ENCODE results near the gene BICC1.

BICC1 gene

DNA sequence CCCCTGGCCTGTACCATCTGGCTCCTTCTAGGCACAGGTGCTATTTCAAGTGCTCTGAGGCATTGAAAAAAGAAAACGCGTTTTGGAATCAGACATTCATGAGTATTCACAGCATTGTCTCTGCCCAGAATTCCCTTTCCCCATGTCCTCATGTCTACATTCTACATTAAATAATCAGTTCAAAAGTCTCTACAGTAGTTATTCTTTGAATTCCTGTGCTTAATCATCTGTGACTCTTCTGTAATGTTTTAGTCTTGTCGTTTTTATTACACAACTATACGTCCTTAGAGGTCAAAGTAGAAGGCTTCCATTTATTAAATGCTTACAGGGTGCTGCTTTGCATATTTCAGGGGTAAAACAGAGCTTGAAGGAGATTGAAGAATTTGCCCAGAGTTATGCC is 95.7 kb downstream of the BICC1 start:
- no peak for DNase-seq (ENCODE audit: low spot score)
- no peak for FAIRE-seq

DNA sequence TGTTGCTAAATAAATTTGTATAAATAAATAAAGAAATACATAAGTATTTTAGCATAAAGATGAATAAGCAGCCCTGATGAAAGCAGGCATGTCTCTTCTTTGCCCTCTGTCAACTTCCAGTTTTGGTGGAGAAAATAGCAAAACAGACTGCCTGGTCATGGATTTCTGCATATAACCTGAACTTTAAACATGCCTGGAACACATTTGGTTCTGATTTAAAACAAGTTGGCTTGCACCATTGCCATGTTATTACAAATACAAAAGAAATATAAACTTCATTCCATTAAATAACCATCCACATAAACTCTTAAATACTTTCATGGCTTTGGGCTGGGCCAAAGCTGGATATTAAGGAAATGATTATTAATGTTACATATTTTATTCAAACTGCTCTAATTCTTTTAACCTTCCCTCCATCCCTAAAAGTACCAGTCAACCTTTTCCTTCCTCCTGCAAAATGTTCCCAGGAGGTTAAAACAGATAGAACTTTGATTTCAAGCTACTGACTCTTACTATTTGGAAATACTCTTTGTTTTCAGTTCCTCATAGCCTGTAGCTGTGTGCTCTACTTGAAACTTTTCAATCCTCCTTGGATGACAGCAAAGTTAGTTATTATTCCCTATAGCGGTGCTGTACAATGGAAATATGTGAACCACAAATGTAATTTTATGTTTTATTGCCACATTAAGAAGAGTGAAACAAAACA is 96.3 kb downstream of the BICC1 start:
- no peak for DNase-seq (ENCODE audit: low spot score)
- no peak for FAIRE-seq

DNA sequence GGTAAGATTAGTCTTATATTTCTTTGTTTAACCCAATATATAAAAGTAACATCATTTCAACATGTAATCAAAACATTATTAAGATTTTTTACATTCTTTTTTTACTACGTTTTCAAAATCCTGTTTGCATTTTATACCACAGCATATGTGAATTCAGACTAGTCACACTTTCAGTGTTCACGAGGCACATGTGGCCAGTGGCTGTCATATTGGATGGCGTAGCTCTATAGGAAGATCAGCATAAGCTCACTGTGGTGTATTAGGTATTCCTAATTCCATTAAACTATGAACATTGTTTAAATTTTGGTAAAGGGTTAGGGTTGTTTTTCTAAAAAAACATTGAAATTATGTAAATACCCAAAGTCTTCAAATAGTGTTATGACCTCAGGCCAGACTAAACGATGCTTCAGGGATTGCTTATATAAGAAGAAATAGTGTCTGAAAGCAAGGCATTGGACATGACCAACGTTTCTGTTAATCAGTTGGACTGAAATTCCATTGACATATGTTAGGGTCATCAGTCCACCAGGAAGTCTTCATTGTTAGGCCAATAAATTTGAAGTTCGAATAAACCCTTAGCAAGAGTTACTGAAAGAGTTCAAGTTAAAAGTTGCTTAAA is 97.0 kb downstream of the BICC1 start:
- DNase-seq (ENCODE audit: low spot score): no peak
- no peak for FAIRE-seq

DNA sequence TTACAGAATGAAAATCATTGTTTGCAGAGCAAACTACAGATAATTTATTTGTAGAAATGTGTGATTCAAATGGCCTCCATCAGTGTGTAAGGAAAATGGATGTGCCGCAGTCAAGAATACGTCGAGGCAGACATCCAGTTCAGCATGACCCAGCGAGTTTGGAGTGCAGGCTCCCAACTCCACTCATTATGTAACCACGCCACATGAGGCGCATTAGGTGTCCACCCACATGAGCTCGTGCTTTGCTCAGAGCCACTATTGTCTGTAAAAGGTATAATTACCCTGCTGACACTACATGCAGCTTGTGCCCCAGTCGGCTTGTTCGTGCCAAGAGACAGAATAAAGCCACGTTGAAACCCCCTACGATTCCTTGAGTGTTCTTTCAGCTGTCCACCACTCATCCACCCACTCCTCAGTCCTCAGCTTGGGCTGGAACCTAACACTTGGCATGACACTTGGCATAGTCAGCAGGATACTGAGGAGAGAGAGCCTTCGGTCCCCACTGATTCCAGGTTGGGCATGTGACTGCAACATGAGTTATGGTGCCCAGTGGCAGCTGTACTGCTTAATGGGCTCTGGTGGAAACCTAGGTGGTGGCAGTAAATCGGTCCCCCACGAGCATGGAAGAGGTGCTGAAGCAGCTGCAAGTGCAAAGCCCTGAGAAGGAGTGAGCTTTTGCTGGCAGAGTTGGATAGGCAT is 102.7 kb downstream of the BICC1 start:
- DNase-seq (ENCODE audit: low spot score) (no peak), FAIRE-seq (no peak)

DNA sequence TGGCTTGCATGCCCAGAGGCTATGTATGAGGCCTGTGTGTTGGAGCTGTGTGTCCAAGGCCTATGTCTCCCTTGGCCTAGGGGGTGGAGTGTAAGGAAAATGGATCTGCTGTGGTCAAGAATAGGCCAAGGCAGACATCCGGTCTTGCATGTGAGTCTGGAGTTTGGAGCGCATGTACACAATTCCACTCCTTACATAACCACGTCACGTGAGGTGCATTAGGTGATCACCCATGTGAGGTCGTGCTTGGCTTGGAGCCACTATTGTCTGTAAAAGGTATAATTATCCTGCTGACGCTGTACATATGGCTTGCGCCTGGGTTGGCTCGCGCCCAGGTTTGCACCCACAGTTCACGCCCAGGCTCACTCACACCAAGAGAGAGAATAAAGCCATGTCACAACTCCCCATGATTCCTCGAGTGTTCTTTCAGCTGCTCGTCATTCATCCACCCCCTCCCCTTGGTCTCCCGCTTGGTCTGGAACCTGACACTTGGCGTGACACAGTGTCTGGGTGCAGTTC is 105.5 kb downstream of the BICC1 start:
- FAIRE-seq: no peak
- DNase-seq (ENCODE audit: low spot score): no peak

DNA sequence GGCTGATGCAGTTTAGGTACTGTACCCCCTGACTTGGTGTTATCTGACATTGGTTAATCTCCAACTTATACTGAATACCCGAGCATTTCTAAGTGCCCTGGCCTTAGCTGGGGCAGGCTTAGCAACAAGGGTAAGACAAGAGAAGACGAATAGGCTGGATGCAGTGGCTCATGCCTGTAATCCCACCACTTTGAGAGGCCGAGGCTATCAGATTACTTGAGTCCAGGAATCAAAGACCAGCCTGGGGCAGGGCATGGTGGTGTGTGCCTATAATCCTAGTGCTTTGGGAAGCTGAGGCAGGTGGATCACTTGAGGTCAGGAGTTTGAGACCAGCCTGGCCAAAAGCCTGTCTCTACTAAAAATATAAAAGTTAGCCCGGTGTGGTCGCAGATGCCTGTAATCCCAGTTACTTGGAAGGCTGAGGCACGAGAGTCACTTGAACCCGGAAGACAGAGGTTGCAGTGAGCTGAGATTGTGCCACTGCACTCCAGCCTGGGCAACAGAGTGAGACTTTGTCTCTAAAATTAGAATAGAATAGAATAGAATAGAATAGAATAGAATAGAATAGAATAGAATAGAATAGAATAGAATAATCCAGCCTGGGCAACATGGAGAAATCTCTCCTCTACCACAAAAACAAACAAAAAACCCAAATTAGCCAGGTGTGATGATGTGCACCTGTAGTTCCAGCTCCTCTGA is 108.9 kb downstream of the BICC1 start:
- DNase-seq (ENCODE audit: low spot score): no peak
- FAIRE-seq: no peak

DNA sequence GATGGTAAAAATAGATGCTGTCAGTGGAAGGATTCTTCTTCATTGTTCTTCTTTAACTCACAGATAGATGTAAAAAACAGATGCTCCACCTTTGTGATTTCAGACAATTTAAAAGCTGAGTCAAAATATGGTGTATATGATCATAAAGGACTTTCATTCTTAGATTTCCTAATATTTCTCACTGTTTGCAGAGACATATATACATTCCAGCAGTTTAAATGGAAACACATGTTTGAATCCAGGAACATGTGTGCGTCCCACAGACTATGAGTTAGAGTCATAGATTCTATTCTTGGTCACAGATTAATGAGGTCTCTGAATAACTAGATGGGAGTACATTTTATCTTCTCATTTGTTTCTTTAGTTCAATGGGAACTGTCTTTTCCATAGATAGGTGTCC is 109.6 kb downstream of the BICC1 start:
- DNase-seq (ENCODE audit: low spot score) (no peak), FAIRE-seq (no peak)

DNA sequence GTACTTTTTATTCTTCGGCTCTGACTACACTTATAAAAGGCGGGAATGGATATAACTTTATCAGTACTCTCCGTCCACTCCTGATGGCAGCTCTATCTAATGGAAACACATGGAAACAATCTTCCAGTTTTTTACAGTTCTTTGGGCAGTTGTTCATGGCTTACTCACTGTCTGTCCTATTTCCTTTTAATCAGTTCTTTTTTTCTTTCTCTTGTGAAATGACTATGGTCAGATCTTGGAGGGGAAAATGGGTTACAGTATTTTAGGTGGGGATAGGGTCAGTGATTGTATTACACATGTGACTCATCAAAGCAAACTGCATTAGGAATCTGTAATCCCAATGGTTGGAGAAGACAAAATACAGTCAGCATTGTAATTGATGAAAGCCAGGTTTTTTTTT is 112.4 kb downstream of the BICC1 start:
- DNase-seq (ENCODE audit: low spot score) (peak; percentile 17), FAIRE-seq (no peak)

DNA sequence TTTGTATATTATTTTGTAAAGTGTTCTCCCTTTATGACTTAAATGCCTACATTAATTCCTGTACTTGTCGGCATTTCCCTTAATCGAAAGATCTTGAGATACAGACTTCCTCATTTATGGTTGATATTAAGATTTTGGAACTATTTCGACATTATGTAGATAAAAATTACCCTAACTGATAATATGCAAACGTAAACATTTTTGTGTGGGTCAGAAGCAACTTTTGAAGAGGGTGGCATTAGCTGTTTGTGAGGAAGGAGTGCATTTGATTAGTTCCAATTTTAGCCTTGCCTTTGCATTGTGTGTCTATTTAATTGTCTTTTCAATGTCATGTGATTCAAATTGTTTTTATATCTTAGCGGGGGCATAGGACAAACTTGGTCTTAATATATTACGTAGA is 114.7 kb downstream of the BICC1 start:
- DNase-seq (ENCODE audit: low spot score) (no peak), FAIRE-seq (no peak)

DNA sequence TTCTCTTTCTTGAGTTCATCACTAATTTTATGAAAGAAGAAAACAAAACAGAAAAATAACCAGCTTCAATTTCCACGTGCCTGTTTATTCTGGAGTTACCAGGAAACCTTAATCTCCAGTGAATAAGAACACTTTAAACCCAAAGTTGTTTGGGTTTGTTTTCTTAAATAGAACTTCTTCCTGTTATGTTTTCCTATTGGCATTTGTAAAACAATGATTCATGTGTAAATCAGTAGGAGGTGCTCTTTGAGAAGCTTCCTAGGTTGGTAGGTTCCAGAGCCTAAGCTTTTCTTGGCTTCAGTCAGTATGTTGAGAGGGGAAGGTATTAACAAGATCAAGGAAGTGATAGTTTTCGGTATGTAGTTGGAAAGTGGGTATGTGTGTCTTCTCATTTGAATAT is 119.0 kb downstream of the BICC1 start:
- FAIRE-seq (no peak), DNase-seq (ENCODE audit: low spot score) (no peak)

DNA sequence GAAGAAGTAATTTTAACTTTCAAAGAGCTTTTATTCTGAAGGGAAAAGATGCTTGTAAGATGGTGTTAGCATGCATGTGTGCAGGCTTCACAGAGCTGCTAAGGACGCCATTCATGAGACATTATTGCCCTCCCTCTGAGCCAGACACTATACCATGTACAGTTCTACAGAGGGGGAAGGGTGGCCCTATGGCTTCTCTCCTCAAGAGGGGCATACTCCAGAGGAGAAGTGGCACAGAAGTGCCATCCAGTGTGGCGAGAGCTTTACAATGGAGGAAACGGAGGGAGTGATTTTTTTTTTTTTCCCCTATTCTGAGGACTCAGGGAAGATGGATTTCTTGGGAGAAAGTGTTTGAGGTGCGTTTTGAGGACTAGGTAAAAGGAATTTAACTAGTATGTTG is 119.5 kb downstream of the BICC1 start:
- DNase-seq (ENCODE audit: low spot score): no peak
- peak; percentile 71 for FAIRE-seq

DNA sequence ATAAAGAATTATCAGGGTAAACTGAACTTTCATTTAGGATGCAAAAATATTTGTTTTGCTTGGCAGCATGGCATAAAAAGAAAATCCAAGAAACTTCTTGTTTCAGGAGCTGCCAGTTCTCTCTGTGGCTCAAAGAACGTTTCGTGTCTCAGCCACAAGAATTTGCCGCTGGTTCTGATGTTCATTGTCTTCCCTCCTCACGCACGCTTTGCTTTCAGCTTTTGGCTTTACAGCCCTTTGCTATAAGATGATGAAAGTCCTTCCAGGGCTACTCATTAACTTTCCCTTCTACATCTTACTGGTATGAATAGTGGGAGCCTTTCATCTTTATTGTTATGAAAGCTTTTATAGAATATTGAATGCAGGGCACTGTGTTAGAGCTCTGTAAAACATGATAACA is 124.7 kb downstream of the BICC1 start:
- no peak for FAIRE-seq
- DNase-seq (ENCODE audit: low spot score): no peak

DNA sequence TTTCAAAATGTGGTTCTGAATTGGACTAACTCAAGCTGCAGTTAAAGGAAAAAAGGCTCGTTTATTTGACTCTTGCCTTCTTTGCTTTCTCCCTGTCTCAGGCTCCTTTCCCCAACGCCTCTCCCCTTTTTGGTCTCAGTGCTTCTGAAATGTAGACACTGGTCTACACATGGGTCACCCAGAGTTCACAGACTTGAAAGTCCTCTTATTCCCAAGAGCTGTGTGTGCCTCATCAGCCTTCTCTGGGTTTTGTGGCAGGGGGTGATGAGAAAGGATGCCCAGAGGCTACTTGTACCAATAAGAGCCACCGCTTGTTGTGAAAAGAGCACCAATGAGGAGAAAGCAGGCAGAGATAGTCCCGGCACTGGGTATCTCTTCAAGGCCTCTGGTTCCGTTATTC is 125.7 kb downstream of the BICC1 start:
- DNase-seq (ENCODE audit: low spot score): no peak
- no peak for FAIRE-seq

DNA sequence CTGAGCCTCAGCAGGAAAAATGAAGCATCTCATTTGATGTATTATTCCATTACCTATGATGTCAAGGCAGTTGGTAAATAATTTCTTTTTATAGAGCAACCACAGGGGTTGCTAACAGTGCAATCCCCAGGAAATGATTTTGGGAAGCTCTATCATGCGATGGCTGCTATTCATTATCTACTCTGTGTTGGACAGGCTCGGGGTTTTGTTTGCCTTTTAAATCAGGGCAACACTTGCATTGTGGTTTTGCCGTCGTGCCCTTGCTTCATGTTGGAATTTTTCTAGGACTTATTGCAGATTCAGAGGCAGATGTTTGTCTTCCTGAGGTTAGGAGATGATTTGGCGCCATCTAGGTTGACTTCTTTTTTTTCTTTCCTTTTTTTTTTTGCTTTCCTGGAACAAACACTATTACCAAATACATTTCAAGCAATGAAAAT is 128.4 kb downstream of the BICC1 start:
- DNase-seq (ENCODE audit: low spot score) (peak; percentile 77), FAIRE-seq (peak; percentile 62)

DNA sequence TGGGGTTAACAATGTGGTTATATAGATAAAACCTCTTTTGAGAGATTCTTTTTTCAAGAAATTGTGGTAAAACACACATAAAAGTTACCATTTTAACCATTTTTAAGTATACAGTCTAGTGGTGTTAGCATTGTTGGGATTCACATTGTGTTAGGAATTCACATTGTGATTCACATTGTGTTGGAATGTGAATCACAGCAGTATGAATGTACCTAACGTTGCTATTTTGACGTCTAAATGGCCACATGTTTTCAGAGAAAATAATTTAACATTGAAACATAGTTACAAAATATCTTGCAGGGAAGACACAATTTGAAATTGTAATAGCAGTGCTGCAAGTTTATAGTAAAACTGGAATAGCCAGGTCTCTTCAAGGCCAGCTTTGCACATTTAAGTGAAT is 129.0 kb downstream of the BICC1 start:
- no peak for DNase-seq (ENCODE audit: low spot score)
- no peak for FAIRE-seq

DNA sequence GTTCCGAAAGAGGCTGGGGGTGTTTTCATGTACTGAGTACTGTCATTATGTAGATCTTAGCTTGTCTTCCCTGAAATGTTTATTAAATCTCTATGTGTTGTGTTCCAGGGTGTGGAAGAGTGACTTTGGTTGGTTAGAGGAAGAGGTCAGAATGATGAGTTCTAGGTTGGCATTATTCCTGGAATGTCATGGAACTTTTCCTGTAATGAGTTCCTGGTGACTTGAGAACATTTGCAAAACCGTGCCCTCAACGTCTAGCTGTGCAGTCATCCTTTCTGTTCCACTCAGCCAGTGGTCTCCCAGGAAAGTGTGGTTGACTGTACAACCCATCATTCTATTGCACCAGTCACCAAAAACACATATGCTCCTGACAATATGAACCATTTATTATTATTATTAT is 129.6 kb downstream of the BICC1 start:
- DNase-seq (ENCODE audit: low spot score) (no peak), FAIRE-seq (no peak)

DNA sequence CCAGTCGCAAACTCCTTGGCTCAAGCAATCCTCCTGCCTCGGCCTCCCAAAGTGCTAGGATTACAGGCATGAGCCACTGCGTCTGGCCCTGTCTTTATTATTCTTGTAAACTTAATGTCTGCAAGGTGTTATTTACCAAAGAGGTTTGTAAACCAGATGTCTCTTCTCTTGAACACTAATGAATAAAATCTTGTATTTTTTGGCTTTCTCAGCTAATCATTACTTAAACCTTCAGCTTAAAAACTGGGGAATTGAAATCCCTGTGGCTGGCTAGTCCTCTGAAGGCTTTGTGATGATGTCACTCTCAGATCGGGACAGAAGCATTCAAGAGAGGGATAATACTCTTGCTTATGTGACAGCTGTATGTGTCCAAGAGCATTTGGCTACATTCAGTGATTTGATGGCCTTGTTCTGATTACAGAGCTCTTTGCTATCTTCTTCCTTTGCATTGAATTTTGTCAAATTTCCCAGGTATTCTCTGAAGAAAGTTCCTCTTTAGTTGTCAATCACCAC is 130.3 kb downstream of the BICC1 start:
- FAIRE-seq: no peak

DNA sequence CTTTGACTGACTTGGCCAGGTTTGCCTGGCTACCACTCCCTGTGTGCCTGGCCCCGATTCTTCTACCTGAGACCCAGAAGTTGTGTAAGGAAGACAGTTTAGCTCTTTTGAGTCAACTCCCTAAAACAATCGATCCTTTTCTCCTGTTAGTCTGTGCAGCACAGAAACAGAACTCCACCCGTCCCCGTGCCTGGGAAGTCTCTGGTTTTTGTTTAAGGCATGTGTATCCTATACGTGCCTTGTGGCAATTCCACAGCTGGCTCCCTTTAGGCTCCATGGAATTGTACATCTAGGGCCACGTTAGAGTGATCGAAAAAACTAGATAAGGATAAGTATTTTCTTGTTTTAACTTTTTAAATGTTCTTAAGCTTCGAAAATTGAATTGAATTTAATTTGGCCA is 131.6 kb downstream of the BICC1 start:
- DNase-seq (ENCODE audit: low spot score): no peak
- FAIRE-seq: no peak

More for the DNA sequence above, 130.3 kb downstream of the BICC1 start:
- no peak for DNase-seq (ENCODE audit: low spot score)

DNA sequence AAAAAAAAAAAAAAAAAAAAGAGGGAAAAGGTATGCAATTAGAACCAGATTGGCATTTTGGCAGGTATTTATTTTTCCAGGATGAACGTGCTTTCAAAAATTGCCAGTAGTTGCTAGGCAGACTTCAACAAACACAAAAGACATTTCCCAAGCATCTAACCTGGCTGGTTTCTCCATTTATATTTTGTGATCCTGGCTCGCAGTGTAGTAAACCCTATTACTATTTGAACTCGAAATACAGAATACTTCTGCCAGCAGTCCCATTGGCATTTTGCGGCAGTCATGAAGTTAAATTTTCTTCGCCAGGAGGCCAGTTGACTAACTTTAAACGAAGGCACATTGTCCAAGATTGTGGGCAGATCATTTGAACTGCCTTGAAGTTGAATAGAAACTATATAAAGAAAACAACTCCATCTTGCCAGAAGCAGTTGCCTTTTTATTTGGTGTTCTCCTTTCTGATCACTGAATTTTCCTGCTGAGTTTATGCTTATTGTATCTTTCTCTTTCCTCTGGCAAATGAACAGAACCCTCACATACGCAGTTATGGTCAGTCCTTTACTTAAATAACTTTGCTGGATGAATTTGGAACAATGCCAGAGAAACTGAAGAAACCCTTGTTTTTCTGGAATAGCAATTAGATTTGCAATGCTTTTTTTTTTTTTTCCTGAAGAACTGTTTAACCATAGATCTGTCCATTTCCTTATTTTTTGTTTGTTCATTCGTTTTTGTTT is 132.9 kb downstream of the BICC1 start:
- no peak for FAIRE-seq
- DNase-seq (ENCODE audit: low spot score): no peak

DNA sequence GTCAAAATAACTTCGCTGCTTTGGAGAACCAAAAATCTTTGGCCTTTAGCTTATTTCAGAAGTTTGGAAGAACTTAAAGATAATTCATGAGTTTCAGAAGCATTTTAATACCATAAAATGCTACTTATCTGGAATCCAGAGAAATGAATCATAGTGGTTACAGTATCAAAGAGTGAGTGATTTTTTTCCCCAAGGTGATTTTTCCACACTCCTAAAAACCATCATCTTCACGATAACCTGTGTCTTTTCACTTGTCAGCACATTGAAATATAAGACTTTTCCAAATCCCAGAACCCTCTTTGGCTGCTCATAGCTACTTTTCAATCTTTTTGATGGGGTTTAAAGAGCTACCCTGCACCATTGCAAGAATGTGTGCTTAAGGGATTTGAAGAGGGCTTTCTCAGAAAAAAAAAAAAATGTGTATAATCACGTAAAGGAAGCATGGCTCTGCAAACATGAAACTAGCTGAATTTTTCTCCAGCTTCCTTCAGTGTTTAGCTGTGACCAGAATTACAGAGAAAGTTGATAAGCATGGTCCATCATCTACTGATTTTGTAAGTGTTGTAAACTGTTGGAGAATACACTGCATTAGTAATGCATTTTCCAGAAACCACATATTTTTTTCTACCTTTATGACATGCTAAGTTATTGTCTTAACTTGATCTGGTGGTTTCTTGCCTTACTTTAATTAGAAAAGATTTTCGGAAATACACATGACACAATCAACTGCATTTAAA is 134.9 kb downstream of the BICC1 start:
- FAIRE-seq (no peak), DNase-seq (ENCODE audit: low spot score) (no peak)

Measured in urothelium cell line (cell line).